ENCODE data around the gene COL4A6.

GRCh38 chrX:108396986-108397385 is 41.2 kb downstream of the COL4A6 start:
- TF ChIP-seq CTCF (IDR thresholded peaks at IDR 0.05; ENCODE audit: poor library complexity) (no peak), EZH2 (IDR thresholded peaks at IDR 0.05; ENCODE audit: borderline replicate concordance) (no peak)

All from hepatocyte (in vitro differentiated cells).